Amniotic epithelial cell (primary cell): ENCODE measurements around the gene RAMACL.

Source experiments
- DNase-seq: peaks from one replicate; pipeline ENCODE4 v3.0.0-alpha.2; 2010; ENCODE audit warnings: low read depth

Gene RAMACL

GRCh38 chr6:166618251-166618650 is 31.8 kb upstream of the RAMACL start:
- no peak for DNase-seq

- DNase-seq = peak; percentile 29
Measured at GRCh38 chr6:166617359-166617758, 30.9 kb upstream of the RAMACL start.

DNA sequence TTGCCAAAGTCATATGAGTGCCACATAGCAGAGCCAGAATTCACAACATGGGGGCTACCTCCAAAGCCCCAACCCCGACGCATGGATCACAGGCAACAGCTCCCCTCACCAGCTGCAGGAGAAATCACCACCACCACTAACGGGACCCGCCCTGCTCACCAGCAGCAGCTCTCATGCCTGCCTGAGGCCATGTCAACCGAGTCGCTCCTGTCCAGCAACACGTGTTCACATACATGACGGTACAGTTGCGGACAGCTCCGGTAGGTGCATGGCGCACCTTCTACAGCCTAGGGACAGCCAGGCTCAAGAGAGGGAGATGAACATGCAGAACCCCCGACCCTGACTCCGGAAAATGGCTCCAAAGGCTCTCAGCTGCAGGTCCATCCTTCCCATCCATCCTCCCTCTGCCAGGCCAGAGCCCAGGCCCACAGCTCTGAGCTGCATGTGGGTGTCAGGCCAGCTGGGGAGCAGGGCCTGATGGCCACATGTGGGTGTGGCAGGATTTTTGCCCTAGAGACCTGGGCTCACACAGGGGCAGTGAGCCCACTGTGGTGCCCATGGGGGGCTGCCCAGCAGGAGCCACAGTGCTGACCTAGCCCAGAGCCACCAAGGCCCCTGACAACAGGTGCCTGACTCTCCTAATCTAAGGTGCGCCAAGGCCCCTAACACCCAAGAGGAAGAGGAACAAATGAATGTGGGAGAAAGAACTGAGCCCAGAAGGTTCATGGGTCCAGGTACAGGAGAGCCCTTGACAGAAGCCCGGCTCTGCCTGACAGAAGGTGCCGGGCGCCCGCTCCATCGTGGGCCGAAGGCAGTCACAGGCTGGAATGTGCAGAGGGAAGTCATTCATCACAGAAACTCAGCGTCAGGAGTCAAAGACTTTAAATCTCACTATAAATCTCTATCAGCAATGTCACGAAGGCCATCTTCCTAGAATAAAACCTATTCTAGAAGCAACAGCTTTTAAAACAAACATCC is 30.1 kb upstream of the RAMACL start:
- DNase-seq = no peak

GRCh38 chr6:166615059-166615770 is 28.7 kb upstream of the RAMACL start:
- DNase-seq = peak; percentile 75

GRCh38 chr6:166614589-166614988 is 28.1 kb upstream of the RAMACL start:
- no peak for DNase-seq

DNA sequence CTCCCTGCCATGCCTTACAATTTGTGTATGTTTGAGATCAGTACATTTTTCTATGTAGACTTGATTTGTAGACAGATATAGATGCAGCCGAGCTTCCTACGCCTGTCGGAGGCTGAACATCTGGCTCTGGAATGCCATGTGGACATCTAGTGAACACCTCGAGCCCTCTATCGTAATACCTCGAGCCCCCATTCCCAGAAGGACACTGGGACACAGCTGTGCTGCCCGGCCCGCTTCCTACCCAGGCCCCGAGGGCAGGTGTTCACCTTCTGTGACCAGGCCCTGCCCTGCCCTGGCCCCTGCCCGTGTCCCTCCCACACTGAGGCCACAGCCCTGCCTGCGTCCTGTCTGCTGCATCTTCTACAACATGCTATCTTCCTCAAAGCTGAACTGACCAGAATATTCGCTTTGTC is 27.7 kb upstream of the RAMACL start:
- no peak for DNase-seq

GRCh38 chr6:166613027-166613426 is 26.5 kb upstream of the RAMACL start:
- DNase-seq = no peak

GRCh38 chr6:166612471-166612881 is 26.0 kb upstream of the RAMACL start:
- peak; percentile 64 for DNase-seq

DNA sequence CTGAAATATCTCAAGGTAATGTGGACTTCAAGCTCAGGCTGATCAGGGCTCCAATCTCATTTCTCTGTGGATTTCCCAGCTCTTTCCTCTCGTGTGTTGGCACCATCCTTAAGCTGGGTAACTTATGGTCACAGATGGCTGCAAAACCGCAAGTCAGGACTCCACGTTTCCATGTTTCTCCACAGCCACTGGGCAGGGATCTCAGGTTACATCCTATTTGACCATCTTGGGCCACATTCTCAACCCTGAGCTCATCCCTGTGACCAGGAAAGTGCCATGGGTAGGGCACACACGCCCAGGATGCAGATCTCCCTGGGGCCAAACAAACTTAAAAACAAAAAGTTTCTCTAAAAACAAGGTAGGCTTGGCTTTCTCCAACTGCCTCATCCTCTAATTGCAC is 25.2 kb upstream of the RAMACL start:
- no peak for DNase-seq

DNA sequence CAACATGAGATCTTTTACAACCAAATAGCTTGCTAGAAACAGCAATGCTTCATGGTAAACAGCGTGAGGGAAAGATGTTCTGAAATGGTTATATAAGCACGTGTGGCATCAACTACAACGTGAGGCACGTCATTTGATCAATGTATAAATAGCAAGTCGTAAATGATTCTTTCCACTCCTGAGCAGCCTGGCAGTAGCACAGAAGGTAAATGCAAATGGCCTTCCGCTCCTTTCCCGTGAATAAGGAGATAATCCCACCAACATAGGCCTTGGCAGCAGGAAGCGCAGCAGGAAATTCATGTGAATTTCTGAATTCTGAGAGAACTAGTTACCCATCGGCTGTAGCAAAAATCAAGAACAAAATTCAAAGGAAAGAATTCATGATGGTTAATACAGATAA is 23.6 kb upstream of the RAMACL start:
- DNase-seq = no peak

DNA sequence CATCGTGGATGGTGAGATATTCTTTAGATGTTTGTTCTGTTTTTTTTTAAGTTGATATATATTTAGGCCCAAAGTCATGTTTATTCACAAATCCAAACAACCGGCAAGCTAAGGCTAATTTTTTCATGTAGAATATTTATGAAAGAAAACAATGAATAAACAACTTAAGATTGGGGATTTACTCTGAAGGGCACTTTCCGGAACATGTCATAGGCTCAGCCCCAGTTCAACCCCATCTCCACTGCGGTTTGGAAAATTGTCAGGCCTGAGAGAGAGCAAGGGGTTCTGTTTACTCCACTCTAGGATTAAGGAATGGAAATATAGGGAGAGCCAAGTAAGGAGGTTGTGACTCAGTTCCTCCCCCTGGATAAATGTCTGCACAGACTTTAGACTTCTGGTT is 22.3 kb upstream of the RAMACL start:
- DNase-seq = peak; percentile 94

DNA sequence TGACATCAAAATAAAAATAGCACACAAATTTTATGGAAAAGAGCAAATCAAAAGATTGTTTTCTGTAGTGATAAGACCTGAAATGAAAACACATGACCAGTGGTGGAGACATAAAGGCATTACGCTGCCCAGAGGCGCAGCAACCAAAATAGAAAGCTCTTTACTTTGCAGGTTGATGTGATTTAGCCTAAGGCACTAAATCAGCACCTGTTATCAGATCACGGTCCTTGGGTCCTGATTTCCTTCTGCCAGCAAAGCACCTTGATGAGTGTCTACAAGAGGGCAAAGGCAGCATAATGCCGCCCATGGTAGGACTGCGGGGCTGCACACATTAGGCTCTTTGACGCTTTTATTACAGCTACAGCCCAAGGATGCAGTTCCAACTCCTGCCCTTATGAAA is 19.3 kb upstream of the RAMACL start:
- DNase-seq = no peak

DNA sequence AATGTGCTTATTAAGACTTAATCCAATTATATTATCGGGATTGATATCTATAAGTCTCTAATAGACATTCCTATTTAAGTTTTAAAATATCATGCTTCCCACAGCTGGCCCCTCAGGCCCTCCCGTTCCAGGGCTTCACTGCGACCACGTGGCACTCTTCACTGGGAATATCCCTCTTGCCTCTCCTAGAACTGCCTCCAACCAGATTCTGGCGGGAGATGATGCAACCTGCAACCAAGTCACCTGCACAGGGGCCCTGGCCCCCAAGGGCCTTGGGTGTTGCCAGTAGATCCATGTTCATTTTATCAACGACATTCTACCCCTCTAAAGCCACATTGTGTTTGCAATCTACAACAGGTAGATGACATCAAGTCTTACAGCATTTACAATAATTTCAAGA is 18.4 kb upstream of the RAMACL start:
- no peak for DNase-seq

GRCh38 chr6:166604328-166604727 is 17.9 kb upstream of the RAMACL start:
- no peak for DNase-seq

GRCh38 chr6:166603043-166603690 is 16.7 kb upstream of the RAMACL start:
- DNase-seq = no peak

DNA sequence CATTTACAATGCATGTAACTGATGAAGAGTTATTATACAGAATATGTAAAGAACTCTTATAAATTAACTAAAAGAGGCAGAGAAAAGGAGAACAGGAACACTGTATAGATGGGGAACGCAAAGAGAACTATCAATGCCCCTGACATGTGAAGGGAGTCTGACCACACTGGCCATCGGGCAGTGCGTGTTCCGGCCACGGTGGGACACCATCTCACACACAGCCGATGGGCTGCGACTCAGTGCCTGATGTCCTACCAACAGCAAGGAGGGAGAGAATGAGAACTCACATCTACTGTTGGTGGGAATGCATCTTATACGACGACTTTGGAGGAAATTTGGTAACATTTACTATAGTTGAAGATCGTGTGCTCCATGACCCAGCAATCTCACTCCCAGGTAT is 15.5 kb upstream of the RAMACL start:
- DNase-seq = no peak

- peak; percentile 41 for DNase-seq
Measured at GRCh38 chr6:166600931-166601330, 14.5 kb upstream of the RAMACL start.

- no peak for DNase-seq
Measured at GRCh38 chr6:166599205-166599604, 12.7 kb upstream of the RAMACL start.

DNA sequence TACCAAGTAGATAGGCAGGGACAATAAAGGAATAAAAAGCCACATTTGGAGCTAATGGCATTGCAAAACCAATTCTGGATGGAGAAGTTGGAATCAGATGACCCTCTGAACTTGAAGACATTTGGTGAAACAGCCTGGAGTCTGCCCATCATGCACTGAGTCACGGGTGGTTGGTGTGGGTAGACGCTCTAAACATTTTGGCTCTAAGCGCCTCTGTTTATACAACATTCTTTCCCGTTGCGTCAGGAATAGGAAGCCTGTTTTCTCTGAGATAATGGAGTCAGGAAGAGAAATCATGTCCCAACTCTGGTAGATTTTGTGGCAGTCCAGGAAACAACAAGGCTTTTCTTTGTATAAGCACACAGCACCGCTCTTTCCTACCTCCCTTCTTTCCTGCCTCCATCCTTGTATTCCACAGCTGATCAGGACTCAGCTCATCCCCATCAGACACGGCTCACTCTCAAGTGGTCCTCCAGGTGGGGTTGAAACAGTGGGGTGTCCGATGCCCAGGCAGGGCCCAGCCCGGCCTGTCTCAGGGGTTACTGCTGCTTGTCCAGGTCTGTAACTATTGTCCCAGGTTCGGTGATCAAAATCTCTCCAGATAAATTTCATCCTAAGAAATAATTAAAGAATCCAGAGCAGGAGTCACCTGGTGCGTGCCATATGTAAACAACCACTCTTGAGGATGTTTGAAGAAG is 12.1 kb upstream of the RAMACL start:
- DNase-seq = peak; percentile 99

- no peak for DNase-seq
Measured at GRCh38 chr6:166597711-166598440, 11.4 kb upstream of the RAMACL start.

- no peak for DNase-seq
Measured at GRCh38 chr6:166596776-166597507, 10.5 kb upstream of the RAMACL start.
